ENCODE results near the gene JARID2.

- no peak for TF ChIP-seq CTCF (IDR thresholded peaks at IDR 0.05 in 2 of 3, conservative IDR thresholded peaks at IDR 0.05 in 1 of 3; ENCODE audit: insufficient read depth in 2 of 3, low read depth in 1 of 3, low read length in 3 of 3)
- TF ChIP-seq AFF4 (CRISPR knock-in tag; IDR thresholded peaks at IDR 0.05): no peak
- TF ChIP-seq ZNF592 (IDR thresholded peaks at IDR 0.05): no peak
These were observed 262.6 kb downstream of the JARID2 start for GRCh38 chr6:15508441-15508871.

Measured in K562 (cell line).